COLO668 (cell line): ENCODE measurements around the gene SRRD.

Source experiments
- DNase-seq: peaks from one replicate; lab custom pipeline; 2025; ENCODE audit not compliant: unreplicated experiment; lab: John Stamatoyannopoulos, UW

Gene SRRD

GRCh38 chr22:26453216-26453615, 30.5 kb upstream of the SRRD start:
- no peak for DNase-seq

- DNase-seq = no peak
Observed at GRCh38 chr22:26453812-26454500, 29.7 kb upstream of the SRRD start.

GRCh38 chr22:26457661-26458272, 25.9 kb upstream of the SRRD start:
- no peak for DNase-seq

GRCh38 chr22:26460202-26460601, 23.5 kb upstream of the SRRD start:
- DNase-seq = no peak

GRCh38 chr22:26461188-26461810, 22.4 kb upstream of the SRRD start:
- peak; percentile 64 for DNase-seq

- DNase-seq = no peak
Observed at GRCh38 chr22:26462051-26462450, 21.6 kb upstream of the SRRD start.

GRCh38 chr22:26462641-26463040, 21.0 kb upstream of the SRRD start:
- DNase-seq = no peak

GRCh38 chr22:26463101-26463661, 20.5 kb upstream of the SRRD start:
- no peak for DNase-seq

- DNase-seq = no peak
Observed at GRCh38 chr22:26463688-26464087, 20.0 kb upstream of the SRRD start.

GRCh38 chr22:26464312-26464711, 19.4 kb upstream of the SRRD start:
- no peak for DNase-seq

- no peak for DNase-seq
Observed at GRCh38 chr22:26466196-26466595, 17.5 kb upstream of the SRRD start.

GRCh38 chr22:26470807-26471206, 12.9 kb upstream of the SRRD start:
- DNase-seq = no peak

- DNase-seq = peak; percentile 37
Observed at GRCh38 chr22:26471522-26471921, 12.2 kb upstream of the SRRD start.

GRCh38 chr22:26474682-26475081, 9.0 kb upstream of the SRRD start:
- no peak for DNase-seq

GRCh38 chr22:26476705-26477340, 6.9 kb upstream of the SRRD start:
- no peak for DNase-seq

- DNase-seq = no peak
Observed at GRCh38 chr22:26477341-26477731, 6.3 kb upstream of the SRRD start.

GRCh38 chr22:26479043-26479791, 4.5 kb upstream of the SRRD start:
- DNase-seq = peak; percentile 10

GRCh38 chr22:26479792-26480610, 3.7 kb upstream of the SRRD start:
- peak; percentile 18 for DNase-seq

- DNase-seq = no peak
Observed at GRCh38 chr22:26480611-26480932, 3.1 kb upstream of the SRRD start.

- no peak for DNase-seq
Observed at GRCh38 chr22:26481112-26481693, 2.5 kb upstream of the SRRD start.
